PFSK-1 (cell line): Measurements from ENCODE around the gene RPUSD4.

Experiments
- FOXP2 ChIP-seq: optimal IDR thresholded peaks from 2 replicates; pipeline ENCODE3; 2011; ENCODE audit warnings: borderline replicate concordance, control low read depth, inconsistent platforms; ENCODE audit not compliant: insufficient read depth; ENCODE audit errors: extremely low read length, extremely low read depth
- POLR2AphosphoS5 ChIP-seq: IDR thresholded peaks from 2 replicates; pipeline ENCODE4 v1.6.1; 2012; ENCODE audit warnings: low read depth, mild to moderate bottlenecking, control low read depth, low read length, moderate library complexity
- SIN3A ChIP-seq: IDR thresholded peaks from 2 replicates; pipeline ENCODE4 v1.6.1; 2012; ENCODE audit warnings: mild to moderate bottlenecking, low read length, moderate library complexity, borderline replicate concordance; ENCODE audit not compliant: insufficient read depth
- TAF1 ChIP-seq: IDR thresholded peaks from 2 replicates; pipeline ENCODE4 v1.6.1; 2012; ENCODE audit warnings: low read length, control low read depth, borderline replicate concordance; ENCODE audit not compliant: insufficient read depth
- TF ChIP-seq, protein P1 (sequence below), 2 experiments: IDR thresholded peaks; 2 replicates each; pipeline versions ENCODE4 v1.6.1 to v1.8.0; 2011 to 2012; ENCODE audit warnings: low read depth in 2 of 2, low read length in 2 of 2, control low read depth in 1 of 2, inconsistent platforms in 1 of 2, mild to moderate bottlenecking in 1 of 2, moderate library complexity in 1 of 2; ENCODE audit not compliant: insufficient read depth in 1 of 2

RPUSD4 gene

DNA sequence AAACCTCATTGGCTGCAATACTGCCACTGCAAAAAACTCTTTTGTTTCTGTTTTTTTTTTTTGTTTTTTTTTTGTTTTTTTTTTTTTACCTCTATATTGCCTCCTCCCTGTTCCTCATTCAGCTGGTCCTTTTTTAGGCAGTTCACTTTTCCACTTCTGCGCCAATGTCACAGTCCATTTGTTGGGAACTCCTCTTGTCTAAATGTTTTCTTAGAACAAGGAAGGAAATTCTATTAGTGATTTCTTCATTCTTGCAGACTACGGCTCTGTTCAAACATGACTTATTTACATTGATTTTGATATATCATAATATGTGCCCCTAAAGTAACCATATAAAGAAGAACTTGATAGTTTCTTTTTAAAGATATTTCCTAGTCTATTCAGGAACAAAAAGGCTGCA, 3.0 kb upstream of the RPUSD4 start:
- TF ChIP-seq FOXP2 (no peak), SIN3A (no peak), POLR2AphosphoS5 (no peak), TAF1 (no peak)
- TF ChIP-seq, protein P1, sequence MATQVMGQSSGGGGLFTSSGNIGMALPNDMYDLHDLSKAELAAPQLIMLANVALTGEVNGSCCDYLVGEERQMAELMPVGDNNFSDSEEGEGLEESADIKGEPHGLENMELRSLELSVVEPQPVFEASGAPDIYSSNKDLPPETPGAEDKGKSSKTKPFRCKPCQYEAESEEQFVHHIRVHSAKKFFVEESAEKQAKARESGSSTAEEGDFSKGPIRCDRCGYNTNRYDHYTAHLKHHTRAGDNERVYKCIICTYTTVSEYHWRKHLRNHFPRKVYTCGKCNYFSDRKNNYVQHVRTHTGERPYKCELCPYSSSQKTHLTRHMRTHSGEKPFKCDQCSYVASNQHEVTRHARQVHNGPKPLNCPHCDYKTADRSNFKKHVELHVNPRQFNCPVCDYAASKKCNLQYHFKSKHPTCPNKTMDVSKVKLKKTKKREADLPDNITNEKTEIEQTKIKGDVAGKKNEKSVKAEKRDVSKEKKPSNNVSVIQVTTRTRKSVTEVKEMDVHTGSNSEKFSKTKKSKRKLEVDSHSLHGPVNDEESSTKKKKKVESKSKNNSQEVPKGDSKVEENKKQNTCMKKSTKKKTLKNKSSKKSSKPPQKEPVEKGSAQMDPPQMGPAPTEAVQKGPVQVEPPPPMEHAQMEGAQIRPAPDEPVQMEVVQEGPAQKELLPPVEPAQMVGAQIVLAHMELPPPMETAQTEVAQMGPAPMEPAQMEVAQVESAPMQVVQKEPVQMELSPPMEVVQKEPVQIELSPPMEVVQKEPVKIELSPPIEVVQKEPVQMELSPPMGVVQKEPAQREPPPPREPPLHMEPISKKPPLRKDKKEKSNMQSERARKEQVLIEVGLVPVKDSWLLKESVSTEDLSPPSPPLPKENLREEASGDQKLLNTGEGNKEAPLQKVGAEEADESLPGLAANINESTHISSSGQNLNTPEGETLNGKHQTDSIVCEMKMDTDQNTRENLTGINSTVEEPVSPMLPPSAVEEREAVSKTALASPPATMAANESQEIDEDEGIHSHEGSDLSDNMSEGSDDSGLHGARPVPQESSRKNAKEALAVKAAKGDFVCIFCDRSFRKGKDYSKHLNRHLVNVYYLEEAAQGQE (IDR thresholded peaks at IDR 0.05; ENCODE audit: insufficient read depth in 1 of 2, low read depth in 2 of 2, low read length in 2 of 2) = no peak

GRCh38 chr11:126212089-126212660, 725 bp upstream of the RPUSD4 start:
- TF ChIP-seq TAF1 = no peak
- TF ChIP-seq FOXP2 = no peak
- TF ChIP-seq SIN3A = no peak
- TF ChIP-seq, protein P1 (IDR thresholded peaks at IDR 0.05; ENCODE audit: insufficient read depth in 1 of 2, low read depth in 2 of 2, low read length in 2 of 2) = no peak
- TF ChIP-seq POLR2AphosphoS5 = no peak

- TF ChIP-seq TAF1 = no peak
- TF ChIP-seq, protein P1 (IDR thresholded peaks at IDR 0.05; ENCODE audit: insufficient read depth in 1 of 2, low read depth in 2 of 2, low read length in 2 of 2) = 0 out of 4 replicates have a peak, but pooled peaks of 1 of the 2 experiments have one; percentile 4
Observed at GRCh38 chr11:126210871-126211235, 597 bp downstream of the RPUSD4 start.

DNA sequence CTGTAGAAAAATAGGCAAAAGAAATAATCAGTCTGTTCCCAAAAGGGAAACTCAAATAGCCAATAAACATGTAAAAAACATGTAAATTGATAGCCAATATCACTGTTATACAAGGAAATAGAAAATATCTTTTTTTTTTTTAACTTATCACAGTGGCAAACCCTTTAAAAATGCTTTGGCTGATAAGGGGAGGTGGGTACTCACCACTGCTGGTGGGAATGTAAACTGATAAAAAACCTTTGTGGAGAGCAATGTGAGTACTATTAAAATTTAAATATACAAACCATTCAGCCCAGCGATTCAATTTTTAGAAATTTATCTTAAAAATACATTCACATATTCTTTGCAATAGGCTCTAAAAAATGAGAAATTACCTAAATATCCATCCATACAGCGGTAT, 3.6 kb downstream of the RPUSD4 start:
- TF ChIP-seq POLR2AphosphoS5 (no peak), TAF1 (no peak), SIN3A (no peak), FOXP2 (no peak)
- TF ChIP-seq, protein P1 (IDR thresholded peaks at IDR 0.05; ENCODE audit: insufficient read depth in 1 of 2, low read depth in 2 of 2, low read length in 2 of 2) = no peak

- TF ChIP-seq POLR2AphosphoS5 = no peak
- TF ChIP-seq FOXP2 = no peak
- TF ChIP-seq TAF1 = no peak
- TF ChIP-seq, protein P1 (IDR thresholded peaks at IDR 0.05; ENCODE audit: insufficient read depth in 1 of 2, low read depth in 2 of 2, low read length in 2 of 2) = no peak
- TF ChIP-seq SIN3A = no peak
Observed at GRCh38 chr11:126205359-126205758, 6.1 kb downstream of the RPUSD4 start.
